T-helper 2 cell treated with Interferon-gamma antibody and Interleukin-4, amounts not matched to agents 5 μg/mL and 100 μg/mL, for 36 hours (primary cell): ENCODE measurements around the gene CACNA1C.

Source experiments
- DNase-seq: peaks from one replicate; pipeline ENCODE4 v3.0.0; 2021; ENCODE audit warnings: low spot score
- H3K27ac Mint-ChIP-seq: one replicate; pipeline ENCODE4 v1.8.0; 2021; ENCODE audit warnings: mild to moderate bottlenecking, mixed read lengths
- H3K27me3 Mint-ChIP-seq: one replicate; pipeline ENCODE4 v1.8.0; 2021; ENCODE audit warnings: low read depth, mixed read lengths
- H3K36me3 Mint-ChIP-seq: one replicate; pipeline ENCODE4 v1.8.0; 2021; ENCODE audit warnings: low read depth, mixed read lengths
- H3K4me1 Mint-ChIP-seq: one replicate; pipeline ENCODE4 v1.8.0; 2021; ENCODE audit warnings: low read depth, mixed read lengths
- H3K4me3 Mint-ChIP-seq: one replicate; pipeline ENCODE4 v1.8.0; 2022; ENCODE audit warnings: mild to moderate bottlenecking, moderate library complexity, mixed read lengths
- H3K9me3 Mint-ChIP-seq: one replicate; pipeline ENCODE4 v1.8.0; 2021; ENCODE audit warnings: mixed read lengths

The CACNA1C gene

GRCh38 chr12:2307550-2307949 is 254.8 kb downstream of the CACNA1C start:
- Mint-ChIP-seq H3K9me3 (no peaks in the 10 kb centered on the region), H3K27me3 (peaks cover 6% of the 10 kb centered on the region), H3K4me1 (no peaks in the 10 kb centered on the region), H3K27ac (no peak overlapping the region), H3K4me3 (no peak overlapping the region), H3K36me3 (no peaks in the 10 kb centered on the region)
- DNase-seq = no peak

GRCh38 chr12:2309647-2310046 is 256.9 kb downstream of the CACNA1C start:
- H3K27ac Mint-ChIP-seq = no peak overlapping the region
- no peaks in the 10 kb centered on the region for H3K9me3 Mint-ChIP-seq
- H3K27me3 Mint-ChIP-seq = peaks cover 6% of the 10 kb centered on the region
- no peak overlapping the region for H3K4me3 Mint-ChIP-seq
- no peak for DNase-seq
- H3K4me1 Mint-ChIP-seq = no peaks in the 10 kb centered on the region
- H3K36me3 Mint-ChIP-seq = no peaks in the 10 kb centered on the region

GRCh38 chr12:2311020-2311778 is 258.4 kb downstream of the CACNA1C start:
- no peak overlapping the region for H3K27ac Mint-ChIP-seq
- no peaks in the 10 kb centered on the region for H3K36me3 Mint-ChIP-seq
- H3K4me3 Mint-ChIP-seq = no peak overlapping the region
- DNase-seq = no peak
- H3K27me3 Mint-ChIP-seq = peaks cover 6% of the 10 kb centered on the region
- no peaks in the 10 kb centered on the region for H3K9me3 Mint-ChIP-seq
- no peaks in the 10 kb centered on the region for H3K4me1 Mint-ChIP-seq

- H3K4me3 Mint-ChIP-seq = no peak overlapping the region
- H3K36me3 Mint-ChIP-seq = no peaks in the 10 kb centered on the region
- DNase-seq = no peak
- no peaks in the 10 kb centered on the region for H3K9me3 Mint-ChIP-seq
- H3K4me1 Mint-ChIP-seq = no peaks in the 10 kb centered on the region
- H3K27me3 Mint-ChIP-seq = peaks cover 6% of the 10 kb centered on the region
- no peak overlapping the region for H3K27ac Mint-ChIP-seq
Observed at GRCh38 chr12:2312175-2312574, 259.4 kb downstream of the CACNA1C start.

GRCh38 chr12:2312770-2313169 is 260.0 kb downstream of the CACNA1C start:
- H3K36me3 Mint-ChIP-seq = no peaks in the 10 kb centered on the region
- H3K9me3 Mint-ChIP-seq = no peaks in the 10 kb centered on the region
- H3K4me3 Mint-ChIP-seq = no peak overlapping the region
- no peak for DNase-seq
- H3K27ac Mint-ChIP-seq = no peak overlapping the region
- peaks cover 6% of the 10 kb centered on the region for H3K27me3 Mint-ChIP-seq
- no peaks in the 10 kb centered on the region for H3K4me1 Mint-ChIP-seq

- DNase-seq = no peak
- Mint-ChIP-seq H3K36me3 (no peaks in the 10 kb centered on the region), H3K27ac (no peak overlapping the region), H3K4me3 (no peak overlapping the region), H3K9me3 (no peaks in the 10 kb centered on the region), H3K4me1 (no peaks in the 10 kb centered on the region), H3K27me3 (no peaks in the 10 kb centered on the region)
Observed at GRCh38 chr12:2314492-2314891, 261.7 kb downstream of the CACNA1C start.

GRCh38 chr12:2317772-2318171 is 265.0 kb downstream of the CACNA1C start:
- Mint-ChIP-seq H3K27ac (no peak overlapping the region), H3K4me1 (no peaks in the 10 kb centered on the region), H3K4me3 (no peak overlapping the region), H3K27me3 (peaks cover 9% of the 10 kb centered on the region), H3K9me3 (no peaks in the 10 kb centered on the region), H3K36me3 (no peaks in the 10 kb centered on the region)
- DNase-seq = no peak

- Mint-ChIP-seq H3K4me1 (no peaks in the 10 kb centered on the region), H3K27me3 (peaks cover 12% of the 10 kb centered on the region), H3K9me3 (no peaks in the 10 kb centered on the region), H3K4me3 (no peak overlapping the region), H3K36me3 (no peaks in the 10 kb centered on the region), H3K27ac (no peak overlapping the region)
- DNase-seq = no peak
Observed at GRCh38 chr12:2318286-2318685, 265.5 kb downstream of the CACNA1C start.

- H3K9me3 Mint-ChIP-seq = no peaks in the 10 kb centered on the region
- H3K4me3 Mint-ChIP-seq = no peak overlapping the region
- H3K4me1 Mint-ChIP-seq = no peaks in the 10 kb centered on the region
- H3K36me3 Mint-ChIP-seq = no peaks in the 10 kb centered on the region
- H3K27ac Mint-ChIP-seq = no peak overlapping the region
- H3K27me3 Mint-ChIP-seq = peaks cover 12% of the 10 kb centered on the region
- DNase-seq = no peak
Observed at GRCh38 chr12:2319136-2319535, 266.3 kb downstream of the CACNA1C start.

GRCh38 chr12:2319737-2320506 is 267.1 kb downstream of the CACNA1C start:
- DNase-seq = no peak
- Mint-ChIP-seq H3K27me3 (peaks cover 12% of the 10 kb centered on the region), H3K4me3 (no peak overlapping the region), H3K36me3 (no peaks in the 10 kb centered on the region), H3K27ac (no peak overlapping the region), H3K4me1 (no peaks in the 10 kb centered on the region), H3K9me3 (no peaks in the 10 kb centered on the region)

- Mint-ChIP-seq H3K27ac (no peak overlapping the region), H3K4me1 (no peaks in the 10 kb centered on the region), H3K36me3 (no peaks in the 10 kb centered on the region), H3K4me3 (no peak overlapping the region), H3K27me3 (peaks cover 13% of the 10 kb centered on the region), H3K9me3 (no peaks in the 10 kb centered on the region)
- DNase-seq = no peak
Observed at GRCh38 chr12:2320841-2321240, 268.1 kb downstream of the CACNA1C start.

GRCh38 chr12:2322554-2323120 is 269.9 kb downstream of the CACNA1C start:
- no peak overlapping the region for H3K27ac Mint-ChIP-seq
- H3K4me1 Mint-ChIP-seq = no peaks in the 10 kb centered on the region
- no peaks in the 10 kb centered on the region for H3K36me3 Mint-ChIP-seq
- H3K4me3 Mint-ChIP-seq = no peak overlapping the region
- no peaks in the 10 kb centered on the region for H3K9me3 Mint-ChIP-seq
- peaks cover 16% of the 10 kb centered on the region for H3K27me3 Mint-ChIP-seq
- no peak for DNase-seq

- Mint-ChIP-seq H3K36me3 (no peaks in the 10 kb centered on the region), H3K4me3 (no peak overlapping the region), H3K9me3 (no peaks in the 10 kb centered on the region), H3K27me3 (peaks cover 22% of the 10 kb centered on the region), H3K27ac (no peak overlapping the region), H3K4me1 (no peaks in the 10 kb centered on the region)
- no peak for DNase-seq
Observed at GRCh38 chr12:2323532-2324255, 270.9 kb downstream of the CACNA1C start.

- Mint-ChIP-seq H3K36me3 (no peaks in the 10 kb centered on the region), H3K4me3 (no peak overlapping the region), H3K27ac (no peak overlapping the region), H3K4me1 (no peaks in the 10 kb centered on the region), H3K9me3 (no peaks in the 10 kb centered on the region), H3K27me3 (peaks cover 22% of the 10 kb centered on the region)
- no peak for DNase-seq
Observed at GRCh38 chr12:2324387-2324786, 271.6 kb downstream of the CACNA1C start.
